Measurements from ENCODE around the gene PCDH9. TPM values are rescaled to one million over a fixed set of nuclear protein-coding genes. Genes with fewer than 3 reads are reported as not detected.

Gene PCDH9
- total and polyA plus RNA-seq, 2 of the 4 experiments (the other 2 are of a cell fraction): 2.2 to 10.2 TPM

GRCh38 chr13:66895780-66896179 lies 334.4 kb downstream of the PCDH9 start:
- Histone ChIP-seq H4K20me1 (ENCODE audit: insufficient read depth, low read length) (no peaks in the 10 kb centered on the region), H3K4me1 (ENCODE audit: control insufficient read depth, insufficient read depth, low read length) (no peaks in the 10 kb centered on the region), H3K18ac (ENCODE audit: low read depth, low read length) (0 out of 2 replicates have a peak overlapping the region, but pooled peaks have one; percentile 6), H2AK5ac (ENCODE audit: low read depth, low read length) (no peak overlapping the region), H2BK20ac (ENCODE audit: low read depth, low read length) (peak overlapping the region; percentile 31; the same call in 1 of the 2 replicates), H3K27ac (ENCODE audit: insufficient read depth, low read length) (no peak overlapping the region), H3K9me3 (ENCODE audit: control insufficient read depth, insufficient read depth, low read length) (no peaks in the 10 kb centered on the region), H3K36me3 (ENCODE audit: control insufficient read depth, insufficient read depth, low read length) (no peaks in the 10 kb centered on the region), H3K4ac (ENCODE audit: low read depth, low read length) (no peak overlapping the region), H4K91ac (ENCODE audit: insufficient read depth, low read depth, low read length) (peak overlapping the region; percentile 28; the same call in 1 of the 2 replicates), H4K8ac (ENCODE audit: low read depth in 2 of 2, low read length in 2 of 2) (peak overlapping the region in 1 of 2 experiments; percentile 35; a peak in 1 of 4 replicates), H4K5ac (ENCODE audit: low read depth, low read length) (no peak overlapping the region), H2BK5ac (ENCODE audit: low read depth, low read length, poor library complexity, severe bottlenecking) (no peak overlapping the region), H3K9ac (ENCODE audit: low read depth, low read length) (no peak overlapping the region), H3K23ac (ENCODE audit: low read depth, low read length) (no peak overlapping the region), H3K79me1 (ENCODE audit: low read depth in 1 of 2, low read length in 2 of 2) (no peaks in the 10 kb centered on the region), H3K27me3 (ENCODE audit: control insufficient read depth, insufficient read depth, low read length) (no peaks in the 10 kb centered on the region), H3K4me2 (ENCODE audit: low read depth, low read length) (no peak overlapping the region), H2AFZ (replicated peaks; ENCODE audit: low read length, poor library complexity) (no peak overlapping the region), H2BK15ac (ENCODE audit: low read depth, low read length) (no peak overlapping the region), H3K14ac (replicated peaks; ENCODE audit: low read depth, low read length) (no peak overlapping the region), H3K56ac (ENCODE audit: extremely low read depth, insufficient read depth, low read length) (no peak overlapping the region), H2AK9ac (replicated peaks; ENCODE audit: low read depth, low read length, poor library complexity) (no peak overlapping the region), H2BK120ac (ENCODE audit: low read depth, low read length) (peak overlapping the region; percentile 28; the same call in 1 of the 2 replicates), H3K9me1 (ENCODE audit: insufficient read depth, low read length) (no peaks in the 10 kb centered on the region), H3K4me3 (ENCODE audit: insufficient read depth, low read depth, low read length) (no peak overlapping the region)
- TF ChIP-seq BHLHE40 (IDR thresholded peaks at IDR 0.05; ENCODE audit: low read depth, low read length) (no peak), NFE2L2 (IDR thresholded peaks at IDR 0.05; ENCODE audit: low read depth, low read length) (no peak), MXI1 (IDR thresholded peaks at IDR 0.05; ENCODE audit: borderline replicate concordance, low read depth, low read length) (no peak), SMC3 (IDR thresholded peaks at IDR 0.05; ENCODE audit: low read depth, low read length) (no peak), RFX5 (IDR thresholded peaks at IDR 0.05; ENCODE audit: low read depth, low read length) (no peak), RCOR1 (IDR thresholded peaks at IDR 0.05; ENCODE audit: insufficient replicate concordance, low read length) (no peak), MAFK (IDR thresholded peaks at IDR 0.05; ENCODE audit: low read depth, low read length) (no peak), CTCF (conservative IDR thresholded peaks at IDR 0.05; ENCODE audit: low read depth, low read length) (no peak), CEBPB (IDR thresholded peaks at IDR 0.05; ENCODE audit: low read depth, low read length) (no peak)
- TF ChIP-seq, protein P1, sequence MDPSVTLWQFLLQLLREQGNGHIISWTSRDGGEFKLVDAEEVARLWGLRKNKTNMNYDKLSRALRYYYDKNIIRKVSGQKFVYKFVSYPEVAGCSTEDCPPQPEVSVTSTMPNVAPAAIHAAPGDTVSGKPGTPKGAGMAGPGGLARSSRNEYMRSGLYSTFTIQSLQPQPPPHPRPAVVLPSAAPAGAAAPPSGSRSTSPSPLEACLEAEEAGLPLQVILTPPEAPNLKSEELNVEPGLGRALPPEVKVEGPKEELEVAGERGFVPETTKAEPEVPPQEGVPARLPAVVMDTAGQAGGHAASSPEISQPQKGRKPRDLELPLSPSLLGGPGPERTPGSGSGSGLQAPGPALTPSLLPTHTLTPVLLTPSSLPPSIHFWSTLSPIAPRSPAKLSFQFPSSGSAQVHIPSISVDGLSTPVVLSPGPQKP (IDR thresholded peaks at IDR 0.05; ENCODE audit: borderline replicate concordance, low read depth, low read length): no peak
- no TSS peak for BruUV-seq (replicated peaks)
- POLR2A ChIA-PET (ENCODE audit: unreplicated experiment): no interaction called here
- ATAC-seq (ENCODE audit: low read depth) (no peak), DNase-seq (no peak)
- CTCF ChIA-PET: no interaction called here
- in situ Hi-C loops (cut with MboI; ENCODE audit: low sequenced_read_pairs) (no loop called here), intact Hi-C loops (cut with micrococcal nuclease) (no loop called here), dilution Hi-C loops (cut with HindIII; ENCODE audit: low sequenced_read_pairs, unreplicated experiment) (no loop called here)
- no CpG with 5 or more reads among the region's 5 CpGs for WGBS, 2 experiments (ENCODE audit: extremely low coverage in 2 of 2, insufficient read length in 1 of 2)

Data from IMR-90 (cell line).